HepG2 (cell line): ENCODE data around the gene CNNM3. TPM values are rescaled to one million over a fixed set of nuclear protein-coding genes. Genes with fewer than 3 reads are reported as not detected.

ENCODE experiments used
- ARID2 ChIP-seq: sonication (generic); formaldehyde crosslinking; IDR thresholded peaks from 2 replicates; pipeline ENCODE4 v1.8.1; 2022; ENCODE audit warnings: mild to moderate bottlenecking, missing genetic modification reagents, borderline replicate concordance
- CHD4 ChIP-seq: fragments of 200-600 bp; sonication (generic); IDR thresholded peaks from 2 replicates; pipeline ENCODE4 v1.7.0; 2017; ENCODE audit warnings: mild to moderate bottlenecking, low read length, borderline replicate concordance
- FOXJ3 ChIP-seq: sonication (generic); formaldehyde crosslinking; IDR thresholded peaks from 2 replicates; pipeline ENCODE4 v1.4.0; 2020; ENCODE audit warnings: missing genetic modification reagents, mild to moderate bottlenecking, borderline replicate concordance
- HES4 ChIP-seq: sonication (generic); formaldehyde crosslinking; IDR thresholded peaks from 2 replicates; pipeline ENCODE4 v1.9.0; 2021; ENCODE audit warnings: mild to moderate bottlenecking, missing genetic modification reagents, borderline replicate concordance
- HNRNPUL1 ChIP-seq: fragments of 200-400 bp; formaldehyde crosslinking; IDR thresholded peaks from 2 replicates; pipeline ENCODE4 v1.6.1; 2017; ENCODE audit warnings: low read depth, mild to moderate bottlenecking, low read length, moderate library complexity
- KLF13 ChIP-seq: sonication (generic); formaldehyde crosslinking; IDR thresholded peaks from 2 replicates; pipeline ENCODE4 v1.4.0; 2020; ENCODE audit warnings: mild to moderate bottlenecking, missing genetic modification reagents
- KMT2A ChIP-seq: sonication (generic); formaldehyde crosslinking; IDR thresholded peaks from 2 replicates; pipeline ENCODE4 v1.4.0; 2020; ENCODE audit warnings: missing genetic modification reagents
- MBNL3 ChIP-seq: fragments of 250-450 bp; sonication (Bioruptor Pico); conservative IDR thresholded peaks from 2 replicates; pipeline ENCODE4 v1.8.0; 2022; ENCODE audit warnings: mild to moderate bottlenecking, inconsistent platforms
- MED1 ChIP-seq: sonication (generic); formaldehyde crosslinking; IDR thresholded peaks from 2 replicates; pipeline ENCODE4 v1.4.0; 2020; ENCODE audit warnings: missing genetic modification reagents
- NFIC ChIP-seq: IDR thresholded peaks from 2 replicates; pipeline ENCODE4 v1.6.1; 2012; ENCODE audit warnings: mild to moderate bottlenecking, low read length, inconsistent platforms
- REL ChIP-seq: sonication (generic); formaldehyde crosslinking; conservative IDR thresholded peaks from 2 replicates; pipeline ENCODE4 v1.8.0; 2022; ENCODE audit warnings: mild to moderate bottlenecking, missing genetic modification reagents, moderate library complexity
- SNAI1 ChIP-seq: sonication (generic); formaldehyde crosslinking; IDR thresholded peaks from 2 replicates; pipeline ENCODE4 v1.5.0; 2020; ENCODE audit warnings: mild to moderate bottlenecking, missing genetic modification reagents, borderline replicate concordance
- SOX6 ChIP-seq, 2 experiments: fragments of 450-650 bp in 1 of 2; sonication (generic) in 1 of 2; formaldehyde crosslinking in 1 of 2; IDR thresholded peaks; 2 replicates each; pipeline versions ENCODE4 v1.4.0 to v1.6.1; 2017 to 2020; ENCODE audit warnings: antibody characterized with exemption in 1 of 2, mild to moderate bottlenecking in 1 of 2, missing genetic modification reagents in 1 of 2
- ZMAT3 ChIP-seq: sonication (generic); formaldehyde crosslinking; conservative IDR thresholded peaks from 2 replicates; pipeline ENCODE4 v1.7.0; 2021; ENCODE audit warnings: missing genetic modification reagents
- ZNF20 ChIP-seq: sonication (generic); formaldehyde crosslinking; IDR thresholded peaks from 2 replicates; pipeline ENCODE4 v1.4.0; 2020; ENCODE audit warnings: mild to moderate bottlenecking, moderate library complexity, missing genetic modification reagents
- ZNF224 ChIP-seq: sonication (generic); formaldehyde crosslinking; IDR thresholded peaks from 2 replicates; pipeline ENCODE4 v1.5.0; 2020; ENCODE audit warnings: mild to moderate bottlenecking, missing genetic modification reagents
- ZNF354B ChIP-seq: sonication (generic); formaldehyde crosslinking; IDR thresholded peaks from 2 replicates; pipeline ENCODE4 v1.8.0; 2022; ENCODE audit warnings: mild to moderate bottlenecking, missing genetic modification reagents
- ZNF790 ChIP-seq: sonication (generic); formaldehyde crosslinking; IDR thresholded peaks from 2 replicates; pipeline ENCODE4 v1.8.0; 2022; ENCODE audit warnings: missing genetic modification reagents, mild to moderate bottlenecking, borderline replicate concordance
- polyA plus RNA-seq, 8 experiments: library from polyadenylated mRNA; depleted of rRNA in 3 of 8; stranded (reverse) in 7 of 8; unstranded in 1 of 8; fragments of >200 nt; fragmentation: Illumina TruSeq in 4 of 8; extraction: Trizol in 4 of 8; gene quantifications; 2 replicates each; pipeline versions ENCODE4 v1.2.1 to v1.2.3, GENCODE V29; 2011 to 2016; ENCODE audit warnings: low read depth in 4 of 8, missing spikeins in 1 of 8, mixed read lengths in 1 of 8; ENCODE audit not compliant: insufficient read depth in 1 of 8
- total RNA-seq, 5 experiments: library from RNA; depleted of rRNA; stranded (reverse); fragments of >200 nt; fragmentation: Illumina TruSeq; extraction: Trizol; gene quantifications; 2 replicates each; pipeline ENCODE4 v1.2.3, GENCODE V29; 2016; ENCODE audit warnings: low read depth in 1 of 5
- TF ChIP-seq, protein P1 (sequence below): sonication (generic); formaldehyde crosslinking; conservative IDR thresholded peaks from 2 replicates; pipeline ENCODE4 v1.8.0; 2022; ENCODE audit warnings: low read depth, missing genetic modification reagents
- TF ChIP-seq, protein P2 (sequence below): fragments of 450-650 bp; IDR thresholded peaks from 2 replicates; pipeline ENCODE4 v1.6.1; 2017; ENCODE audit warnings: mild to moderate bottlenecking
- TF ChIP-seq, protein P3 (sequence below): sonication (generic); formaldehyde crosslinking; IDR thresholded peaks from 2 replicates; pipeline ENCODE4; 2020; ENCODE audit warnings: missing genetic modification reagents, mild to moderate bottlenecking, borderline replicate concordance

CNNM3 gene
- total and polyA plus RNA-seq, 2 of the 13 experiments (the other 11 are each of a cell fraction or from before 2014, with no cell fraction given): 21.2 to 27.9 TPM

DNA sequence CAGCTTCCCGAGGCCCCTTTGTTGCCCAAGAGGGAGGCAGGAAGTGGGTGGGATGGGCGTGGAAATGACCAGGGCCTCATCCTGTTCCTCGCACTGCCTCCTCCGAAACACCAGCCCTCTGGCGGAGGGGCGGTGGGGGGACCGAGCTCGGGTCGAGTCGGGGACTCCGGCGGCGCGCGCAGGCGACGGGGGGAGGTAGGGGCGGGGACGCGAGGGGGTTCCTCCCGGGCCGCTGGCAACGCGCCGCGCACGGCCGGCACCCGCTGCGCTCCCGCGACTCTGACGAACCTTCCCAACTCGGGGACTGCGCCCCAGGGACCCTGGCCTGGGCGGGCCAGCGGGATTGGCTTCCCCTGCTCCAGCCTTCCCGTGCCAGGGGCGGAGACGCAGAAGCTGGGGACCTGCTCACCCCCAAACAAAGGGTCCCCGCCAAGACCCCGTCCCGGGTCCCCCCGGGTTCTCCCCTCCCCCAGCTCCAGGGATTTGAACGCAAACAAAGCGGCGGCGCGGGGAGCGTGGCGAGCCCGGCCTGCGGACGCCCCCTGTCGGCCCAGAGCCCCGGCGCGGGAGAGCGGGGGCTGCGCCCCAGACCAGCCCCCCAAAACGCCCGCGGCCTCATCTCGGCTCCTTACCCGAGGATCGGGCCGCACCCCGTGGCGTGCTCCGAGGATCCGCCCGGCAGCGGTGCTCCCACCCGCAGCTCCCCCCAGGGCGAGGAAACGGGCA, 52.6 kb downstream of the CNNM3 start (continued):
- no peak for TF ChIP-seq SNAI1
- 0 out of 2 replicates have a peak, but pooled peaks have one; percentile 24 for TF ChIP-seq ZNF790 (CRISPR knock-in tag)
- no peak for TF ChIP-seq MBNL3 (CRISPR knock-in tag)
- no peak for TF ChIP-seq NFIC
- TF ChIP-seq, protein P1, sequence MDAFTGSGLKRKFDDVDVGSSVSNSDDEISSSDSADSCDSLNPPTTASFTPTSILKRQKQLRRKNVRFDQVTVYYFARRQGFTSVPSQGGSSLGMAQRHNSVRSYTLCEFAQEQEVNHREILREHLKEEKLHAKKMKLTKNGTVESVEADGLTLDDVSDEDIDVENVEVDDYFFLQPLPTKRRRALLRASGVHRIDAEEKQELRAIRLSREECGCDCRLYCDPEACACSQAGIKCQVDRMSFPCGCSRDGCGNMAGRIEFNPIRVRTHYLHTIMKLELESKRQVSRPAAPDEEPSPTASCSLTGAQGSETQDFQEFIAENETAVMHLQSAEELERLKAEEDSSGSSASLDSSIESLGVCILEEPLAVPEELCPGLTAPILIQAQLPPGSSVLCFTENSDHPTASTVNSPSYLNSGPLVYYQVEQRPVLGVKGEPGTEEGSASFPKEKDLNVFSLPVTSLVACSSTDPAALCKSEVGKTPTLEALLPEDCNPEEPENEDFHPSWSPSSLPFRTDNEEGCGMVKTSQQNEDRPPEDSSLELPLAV: peak; percentile 40; the same call in 1 of the 2 replicates
- peak; percentile 0; the same call in 1 of the 2 replicates for TF ChIP-seq KMT2A (CRISPR knock-in tag)
- TF ChIP-seq SOX6 (IDR thresholded peaks at IDR 0.05): no peak
- no peak; the same call in 1 of the 2 replicates for TF ChIP-seq SOX6 (CRISPR knock-in tag; IDR thresholded peaks at IDR 0.05)
- TF ChIP-seq REL (CRISPR knock-in tag): no peak
- TF ChIP-seq ZNF354B (CRISPR knock-in tag): no peak
- peak; percentile 73 for TF ChIP-seq HES4 (CRISPR knock-in tag)
- 0 out of 2 replicates have a peak, but pooled peaks have one; percentile 66 for TF ChIP-seq ZMAT3 (CRISPR knock-in tag)
- no peak for TF ChIP-seq ZNF20 (CRISPR knock-in tag)
- TF ChIP-seq, protein P2, sequence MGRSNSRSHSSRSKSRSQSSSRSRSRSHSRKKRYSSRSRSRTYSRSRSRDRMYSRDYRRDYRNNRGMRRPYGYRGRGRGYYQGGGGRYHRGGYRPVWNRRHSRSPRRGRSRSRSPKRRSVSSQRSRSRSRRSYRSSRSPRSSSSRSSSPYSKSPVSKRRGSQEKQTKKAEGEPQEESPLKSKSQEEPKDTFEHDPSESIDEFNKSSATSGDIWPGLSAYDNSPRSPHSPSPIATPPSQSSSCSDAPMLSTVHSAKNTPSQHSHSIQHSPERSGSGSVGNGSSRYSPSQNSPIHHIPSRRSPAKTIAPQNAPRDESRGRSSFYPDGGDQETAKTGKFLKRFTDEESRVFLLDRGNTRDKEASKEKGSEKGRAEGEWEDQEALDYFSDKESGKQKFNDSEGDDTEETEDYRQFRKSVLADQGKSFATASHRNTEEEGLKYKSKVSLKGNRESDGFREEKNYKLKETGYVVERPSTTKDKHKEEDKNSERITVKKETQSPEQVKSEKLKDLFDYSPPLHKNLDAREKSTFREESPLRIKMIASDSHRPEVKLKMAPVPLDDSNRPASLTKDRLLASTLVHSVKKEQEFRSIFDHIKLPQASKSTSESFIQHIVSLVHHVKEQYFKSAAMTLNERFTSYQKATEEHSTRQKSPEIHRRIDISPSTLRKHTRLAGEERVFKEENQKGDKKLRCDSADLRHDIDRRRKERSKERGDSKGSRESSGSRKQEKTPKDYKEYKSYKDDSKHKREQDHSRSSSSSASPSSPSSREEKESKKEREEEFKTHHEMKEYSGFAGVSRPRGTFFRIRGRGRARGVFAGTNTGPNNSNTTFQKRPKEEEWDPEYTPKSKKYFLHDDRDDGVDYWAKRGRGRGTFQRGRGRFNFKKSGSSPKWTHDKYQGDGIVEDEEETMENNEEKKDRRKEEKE: no peak
- TF ChIP-seq KLF13: no peak
- 0 out of 2 replicates have a peak, but pooled peaks have one; percentile 20 for TF ChIP-seq ZNF224
- TF ChIP-seq, protein P3, sequence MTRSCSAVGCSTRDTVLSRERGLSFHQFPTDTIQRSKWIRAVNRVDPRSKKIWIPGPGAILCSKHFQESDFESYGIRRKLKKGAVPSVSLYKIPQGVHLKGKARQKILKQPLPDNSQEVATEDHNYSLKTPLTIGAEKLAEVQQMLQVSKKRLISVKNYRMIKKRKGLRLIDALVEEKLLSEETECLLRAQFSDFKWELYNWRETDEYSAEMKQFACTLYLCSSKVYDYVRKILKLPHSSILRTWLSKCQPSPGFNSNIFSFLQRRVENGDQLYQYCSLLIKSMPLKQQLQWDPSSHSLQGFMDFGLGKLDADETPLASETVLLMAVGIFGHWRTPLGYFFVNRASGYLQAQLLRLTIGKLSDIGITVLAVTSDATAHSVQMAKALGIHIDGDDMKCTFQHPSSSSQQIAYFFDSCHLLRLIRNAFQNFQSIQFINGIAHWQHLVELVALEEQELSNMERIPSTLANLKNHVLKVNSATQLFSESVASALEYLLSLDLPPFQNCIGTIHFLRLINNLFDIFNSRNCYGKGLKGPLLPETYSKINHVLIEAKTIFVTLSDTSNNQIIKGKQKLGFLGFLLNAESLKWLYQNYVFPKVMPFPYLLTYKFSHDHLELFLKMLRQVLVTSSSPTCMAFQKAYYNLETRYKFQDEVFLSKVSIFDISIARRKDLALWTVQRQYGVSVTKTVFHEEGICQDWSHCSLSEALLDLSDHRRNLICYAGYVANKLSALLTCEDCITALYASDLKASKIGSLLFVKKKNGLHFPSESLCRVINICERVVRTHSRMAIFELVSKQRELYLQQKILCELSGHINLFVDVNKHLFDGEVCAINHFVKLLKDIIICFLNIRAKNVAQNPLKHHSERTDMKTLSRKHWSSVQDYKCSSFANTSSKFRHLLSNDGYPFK (CRISPR knock-in tag): peak; percentile 52; the same call in 1 of the 2 replicates
- TF ChIP-seq MED1 (CRISPR knock-in tag): peak; percentile 73
- TF ChIP-seq ARID2: no peak
- peak; percentile 60; the same call in 1 of the 2 replicates for TF ChIP-seq FOXJ3 (CRISPR knock-in tag)
- 0 out of 2 replicates have a peak, but pooled peaks have one; percentile 58 for TF ChIP-seq CHD4
- no peak for TF ChIP-seq HNRNPUL1
